Activated naive CD4-positive, alpha-beta T cell treated with anti-CD3 and anti-CD28 coated beads, Interleukin-2, amount 50 U/mL, for 24 hours (primary cell): Measurements from ENCODE around the gene ENDOV.

Experiments
- H3K27ac Mint-ChIP-seq: one replicate; pipeline ENCODE4 v1.8.0; 2021; ENCODE audit warnings: mild to moderate bottlenecking, mixed read lengths
- H3K27me3 Mint-ChIP-seq: one replicate; pipeline ENCODE4 v1.8.0; 2021; ENCODE audit warnings: mixed read lengths
- H3K36me3 Mint-ChIP-seq: one replicate; pipeline ENCODE4 v1.8.0; 2021; ENCODE audit warnings: mixed read lengths
- H3K4me1 Mint-ChIP-seq: one replicate; pipeline ENCODE4 v1.8.0; 2021; ENCODE audit warnings: mixed read lengths
- H3K4me3 Mint-ChIP-seq: one replicate; pipeline ENCODE4 v1.8.0; 2021; ENCODE audit warnings: mild to moderate bottlenecking, mixed read lengths
- H3K9me3 Mint-ChIP-seq: one replicate; pipeline ENCODE4 v1.8.0; 2021; ENCODE audit warnings: mixed read lengths

Gene ENDOV

DNA sequence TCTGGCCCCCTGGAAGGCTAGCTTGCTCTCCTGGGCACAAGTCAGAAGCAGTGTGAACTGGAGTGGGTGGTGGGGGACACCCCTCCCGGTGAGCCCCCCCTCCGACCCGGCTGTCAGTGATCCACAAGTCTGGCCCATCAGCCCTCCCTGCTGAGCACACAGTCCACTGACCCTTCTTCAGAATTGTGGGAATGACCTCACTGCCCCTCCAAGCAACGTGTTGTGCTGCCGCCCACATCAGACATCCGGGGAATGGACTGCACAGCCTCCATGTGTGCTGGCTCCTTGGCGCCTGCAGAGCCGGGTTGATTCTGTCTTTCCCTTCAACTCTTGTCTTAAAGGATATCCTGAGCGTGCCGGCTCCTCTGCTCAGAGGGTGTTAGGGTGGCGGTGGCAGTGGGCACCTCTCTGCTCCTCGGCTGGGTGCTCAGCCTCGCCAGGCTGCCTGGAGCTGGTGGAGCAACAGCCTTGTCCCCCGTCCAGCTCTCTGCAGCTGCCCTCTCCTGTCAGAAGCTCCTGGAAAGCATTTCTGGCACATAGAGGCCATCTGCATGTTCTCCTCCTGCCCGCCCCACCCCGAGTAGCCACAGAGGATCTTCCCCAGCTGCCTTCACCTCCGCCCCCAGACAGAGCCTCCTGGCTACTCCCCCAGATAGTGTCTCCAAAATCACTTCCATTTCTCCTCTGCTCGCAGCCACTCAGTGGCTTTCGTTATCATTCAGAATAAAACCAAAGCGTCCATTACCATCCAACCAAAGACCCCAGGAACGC, 41.7 kb downstream of the ENDOV start:
- peak overlapping the region; percentile 49 for H3K4me3 Mint-ChIP-seq
- peaks cover 2% of the 10 kb centered on the region for H3K27me3 Mint-ChIP-seq
- no peak overlapping the region for H3K27ac Mint-ChIP-seq
- H3K36me3 Mint-ChIP-seq, result no peaks in the 10 kb centered on the region
- no peaks in the 10 kb centered on the region for H3K9me3 Mint-ChIP-seq
- H3K4me1 Mint-ChIP-seq, result peaks cover 8% of the 10 kb centered on the region

DNA sequence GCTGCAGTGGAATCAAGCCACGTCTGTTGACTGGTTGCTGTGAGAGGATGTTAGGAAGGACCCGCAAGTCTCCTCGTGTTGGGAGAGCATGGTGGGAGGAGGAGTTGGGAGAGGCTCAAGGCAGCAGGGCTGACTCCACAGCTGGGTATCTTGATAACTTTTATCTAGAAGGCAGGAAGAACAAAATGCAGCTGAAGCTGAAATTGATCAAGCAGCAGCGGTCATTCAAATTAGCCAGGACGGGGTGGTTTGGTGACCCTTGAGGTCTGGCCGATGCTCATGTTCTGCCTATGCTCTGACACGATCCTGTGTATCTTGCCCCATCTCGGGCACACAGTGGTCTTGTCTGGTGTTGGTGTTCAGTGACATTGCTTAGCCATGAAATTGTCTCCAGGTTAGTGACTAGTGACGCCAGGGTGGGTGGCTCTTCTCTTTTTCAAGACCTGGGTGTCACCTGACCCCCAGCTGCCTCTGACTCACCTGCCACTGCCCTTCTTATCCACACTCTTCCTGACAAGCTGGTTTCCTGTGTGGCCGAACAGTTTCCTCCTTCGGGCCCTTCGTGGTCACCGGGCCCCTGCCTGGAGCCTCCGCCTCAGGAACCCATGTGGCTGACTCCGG, 42.4 kb downstream of the ENDOV start:
- Mint-ChIP-seq H3K36me3 (no peaks in the 10 kb centered on the region), H3K9me3 (no peaks in the 10 kb centered on the region), H3K27me3 (peaks cover 2% of the 10 kb centered on the region), H3K4me3 (peak overlapping the region; percentile 3), H3K4me1 (peaks cover 8% of the 10 kb centered on the region), H3K27ac (no peak overlapping the region)

DNA sequence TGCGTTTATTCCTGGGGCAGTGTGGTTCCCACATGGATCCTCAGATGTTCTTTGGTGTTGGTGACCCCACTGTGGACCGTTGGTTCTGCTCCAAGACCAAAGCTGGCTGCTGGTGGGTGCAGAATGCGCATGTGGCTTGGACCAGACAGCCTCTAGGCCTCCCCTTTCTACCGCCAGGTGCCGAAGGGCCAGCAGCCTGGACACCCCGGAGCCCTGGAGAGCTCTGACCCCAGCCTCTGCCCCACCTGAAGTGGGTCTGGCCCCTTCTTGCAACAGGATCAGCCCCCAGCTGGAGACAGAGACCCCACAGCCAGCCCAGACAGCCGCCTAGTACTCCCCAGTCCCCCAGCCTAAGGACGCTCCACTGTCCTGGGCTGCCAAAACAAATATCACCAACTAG, 43.0 kb downstream of the ENDOV start:
- Mint-ChIP-seq H3K4me3 (no peak overlapping the region), H3K27ac (no peak overlapping the region), H3K36me3 (no peaks in the 10 kb centered on the region), H3K4me1 (peaks cover 8% of the 10 kb centered on the region), H3K9me3 (no peaks in the 10 kb centered on the region), H3K27me3 (peaks cover 2% of the 10 kb centered on the region)

DNA sequence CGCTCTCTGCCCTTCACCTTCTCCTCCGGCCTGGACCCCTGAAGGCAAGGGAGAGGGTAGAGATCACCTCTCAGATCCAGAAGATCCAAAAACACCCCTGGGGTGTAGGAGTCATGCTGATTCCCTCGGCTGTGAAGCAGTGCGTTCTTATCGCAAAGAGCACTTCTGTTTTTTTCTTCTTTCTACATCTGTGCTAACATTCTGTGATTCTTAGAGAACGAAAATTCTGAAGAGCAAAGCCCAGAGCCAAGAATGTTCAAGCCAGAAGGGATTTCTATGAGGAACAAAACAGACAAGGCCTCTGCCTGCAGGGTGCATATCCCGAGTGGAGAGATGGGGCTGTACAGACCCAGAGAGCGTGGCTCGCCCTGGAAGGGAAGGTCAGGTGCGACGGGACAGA, 44.3 kb downstream of the ENDOV start:
- peaks cover 4% of the 10 kb centered on the region for H3K4me1 Mint-ChIP-seq
- H3K4me3 Mint-ChIP-seq, result no peak overlapping the region
- no peaks in the 10 kb centered on the region for H3K9me3 Mint-ChIP-seq
- peak overlapping the region; percentile 31 for H3K27ac Mint-ChIP-seq
- H3K27me3 Mint-ChIP-seq, result peaks cover 2% of the 10 kb centered on the region
- H3K36me3 Mint-ChIP-seq, result no peaks in the 10 kb centered on the region

DNA sequence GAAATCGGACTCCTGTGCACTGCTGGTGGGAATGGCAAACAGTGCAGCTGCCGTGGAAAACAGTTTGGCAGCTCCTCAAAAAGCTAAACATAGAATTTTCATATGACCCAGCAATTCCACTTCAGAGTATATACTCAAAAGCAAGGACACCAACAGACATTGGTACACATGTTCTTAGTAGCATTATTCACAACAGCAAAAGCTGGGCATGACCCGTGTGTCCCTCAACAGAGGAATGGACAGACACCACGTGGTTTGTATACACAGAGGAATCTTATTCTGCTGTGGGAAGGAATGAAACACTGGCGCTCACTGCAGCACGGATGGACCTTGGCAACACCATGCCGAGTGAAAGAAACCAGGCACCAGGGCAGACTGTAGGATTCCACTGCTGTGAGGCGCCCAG, 45.5 kb downstream of the ENDOV start:
- no peaks in the 10 kb centered on the region for H3K36me3 Mint-ChIP-seq
- no peak overlapping the region for H3K27ac Mint-ChIP-seq
- no peaks in the 10 kb centered on the region for H3K9me3 Mint-ChIP-seq
- peaks cover 4% of the 10 kb centered on the region for H3K4me1 Mint-ChIP-seq
- peaks cover 3% of the 10 kb centered on the region for H3K27me3 Mint-ChIP-seq
- no peak overlapping the region for H3K4me3 Mint-ChIP-seq

DNA sequence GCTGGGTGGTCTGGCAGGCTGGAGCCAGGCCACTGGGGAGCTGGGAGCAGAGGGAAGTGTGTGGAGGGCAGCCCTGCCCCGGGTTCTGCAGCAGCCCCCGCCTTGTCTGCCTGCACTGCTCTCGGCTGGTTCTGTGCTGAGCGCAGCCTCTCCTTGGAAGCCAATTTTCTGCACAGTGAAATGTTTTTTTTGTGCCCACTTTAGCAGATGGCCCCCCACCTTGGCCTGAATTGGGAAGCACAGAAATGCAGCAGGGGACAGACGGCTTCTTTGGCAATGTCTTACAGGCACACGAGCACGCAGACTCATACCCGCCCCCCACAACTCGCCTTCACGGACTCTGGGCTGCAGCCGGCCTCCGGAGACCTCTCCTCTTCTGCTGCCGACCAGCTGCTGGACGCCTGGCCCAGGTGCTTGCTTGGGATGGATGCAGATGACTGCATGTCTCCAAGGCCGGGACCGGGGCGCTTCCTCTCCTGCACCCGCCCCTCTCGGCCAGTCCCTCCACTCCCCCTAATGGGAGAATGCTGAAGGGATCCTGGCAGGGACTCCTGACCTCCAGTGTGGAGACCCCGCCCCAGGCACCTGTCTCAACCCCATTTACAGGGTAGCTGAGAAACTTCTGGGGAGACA, 46.7 kb downstream of the ENDOV start:
- no peaks in the 10 kb centered on the region for H3K9me3 Mint-ChIP-seq
- H3K27me3 Mint-ChIP-seq, result peaks cover 5% of the 10 kb centered on the region
- H3K36me3 Mint-ChIP-seq, result no peaks in the 10 kb centered on the region
- no peak overlapping the region for H3K27ac Mint-ChIP-seq
- no peaks in the 10 kb centered on the region for H3K4me1 Mint-ChIP-seq
- no peak overlapping the region for H3K4me3 Mint-ChIP-seq

DNA sequence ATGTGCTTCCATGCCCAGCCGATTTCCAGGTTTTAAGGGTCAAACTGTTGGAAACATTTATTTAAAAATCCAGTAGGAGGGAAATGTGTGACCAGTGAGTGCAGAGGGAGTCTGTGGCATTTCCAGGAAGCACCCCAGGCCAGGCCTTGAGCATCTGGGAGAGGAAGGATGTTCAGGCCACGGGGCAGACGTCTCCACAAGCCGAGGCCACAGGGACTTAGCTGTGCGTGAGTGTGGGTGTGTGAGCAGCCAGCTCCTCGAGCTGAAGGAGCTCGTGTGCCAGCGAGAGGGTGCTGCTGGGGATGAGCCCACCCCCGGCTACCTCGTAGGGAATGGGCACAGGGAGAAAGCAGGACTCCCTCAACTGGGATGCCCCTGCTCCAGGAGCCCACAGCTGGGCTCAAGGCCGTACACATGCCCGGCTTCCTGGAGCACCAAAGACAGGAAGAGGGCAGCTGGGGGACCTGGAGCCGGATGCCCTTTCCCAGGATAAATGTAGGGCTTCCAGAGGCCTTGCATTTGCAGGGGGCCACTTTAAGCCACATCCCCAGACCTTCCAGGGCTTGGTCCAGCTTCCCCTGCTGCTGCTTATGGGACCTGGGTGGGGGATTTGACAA, 48.9 kb downstream of the ENDOV start:
- no peaks in the 10 kb centered on the region for H3K9me3 Mint-ChIP-seq
- H3K4me1 Mint-ChIP-seq, result no peaks in the 10 kb centered on the region
- no peak overlapping the region for H3K4me3 Mint-ChIP-seq
- H3K27ac Mint-ChIP-seq, result no peak overlapping the region
- H3K27me3 Mint-ChIP-seq, result peaks cover 17% of the 10 kb centered on the region
- peaks cover 4% of the 10 kb centered on the region for H3K36me3 Mint-ChIP-seq

DNA sequence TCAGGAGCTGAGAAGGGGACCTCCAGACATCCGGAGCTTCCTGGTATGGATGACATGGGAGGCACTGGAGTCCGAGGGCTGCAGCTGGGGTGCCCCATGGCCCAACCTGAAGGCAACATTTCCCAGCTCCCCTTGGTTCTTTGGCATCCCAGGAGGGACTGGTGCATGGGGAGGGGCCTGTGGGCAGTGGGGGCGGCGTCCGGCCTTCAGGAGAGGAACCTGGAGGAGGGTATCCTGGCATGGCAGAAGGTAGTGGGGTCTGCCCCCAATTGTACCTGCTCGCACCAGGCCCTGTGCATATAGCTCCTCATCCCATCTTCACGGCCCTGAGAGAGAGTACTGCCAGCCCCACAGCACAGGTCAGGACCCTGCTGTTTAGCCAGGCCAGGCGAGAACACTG, 49.5 kb downstream of the ENDOV start:
- H3K27me3 Mint-ChIP-seq, result peaks cover 19% of the 10 kb centered on the region
- H3K4me3 Mint-ChIP-seq, result no peak overlapping the region
- no peaks in the 10 kb centered on the region for H3K4me1 Mint-ChIP-seq
- no peak overlapping the region for H3K27ac Mint-ChIP-seq
- H3K9me3 Mint-ChIP-seq, result no peaks in the 10 kb centered on the region
- peaks cover 6% of the 10 kb centered on the region for H3K36me3 Mint-ChIP-seq

DNA sequence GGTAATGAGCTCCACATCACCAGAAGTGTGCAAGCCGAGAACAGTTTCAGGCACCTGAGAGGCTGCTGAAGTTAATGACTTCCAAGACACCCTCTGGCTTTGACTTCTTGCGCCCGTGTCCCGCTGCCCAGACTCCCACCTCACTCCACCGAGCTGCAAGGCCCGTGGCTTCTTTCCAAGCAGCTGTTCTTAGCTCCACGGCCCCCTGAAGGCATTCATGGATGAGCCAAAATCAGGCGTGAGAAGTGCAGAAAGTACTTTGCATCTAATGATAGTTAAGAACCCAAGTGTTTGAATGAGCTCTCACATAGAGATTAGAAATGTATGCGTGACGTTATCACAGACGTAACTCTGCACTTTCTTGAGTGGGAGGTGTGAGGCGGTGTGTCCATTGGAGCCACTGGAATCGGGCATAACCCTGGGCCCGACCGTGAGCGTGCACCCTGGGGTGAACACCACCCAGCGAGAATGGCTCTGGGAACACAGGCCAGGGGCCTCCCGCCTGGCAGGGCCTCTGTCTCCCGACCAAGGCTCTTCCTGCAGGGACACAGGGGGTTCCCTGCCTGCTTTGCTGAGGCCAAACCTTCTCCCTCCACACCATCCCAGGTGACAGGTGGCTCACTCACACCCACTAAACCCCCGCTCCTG, 50.5 kb downstream of the ENDOV start:
- Mint-ChIP-seq H3K4me3 (no peak overlapping the region), H3K4me1 (no peaks in the 10 kb centered on the region), H3K27me3 (peaks cover 22% of the 10 kb centered on the region), H3K9me3 (no peaks in the 10 kb centered on the region), H3K36me3 (peaks cover 10% of the 10 kb centered on the region), H3K27ac (no peak overlapping the region)

DNA sequence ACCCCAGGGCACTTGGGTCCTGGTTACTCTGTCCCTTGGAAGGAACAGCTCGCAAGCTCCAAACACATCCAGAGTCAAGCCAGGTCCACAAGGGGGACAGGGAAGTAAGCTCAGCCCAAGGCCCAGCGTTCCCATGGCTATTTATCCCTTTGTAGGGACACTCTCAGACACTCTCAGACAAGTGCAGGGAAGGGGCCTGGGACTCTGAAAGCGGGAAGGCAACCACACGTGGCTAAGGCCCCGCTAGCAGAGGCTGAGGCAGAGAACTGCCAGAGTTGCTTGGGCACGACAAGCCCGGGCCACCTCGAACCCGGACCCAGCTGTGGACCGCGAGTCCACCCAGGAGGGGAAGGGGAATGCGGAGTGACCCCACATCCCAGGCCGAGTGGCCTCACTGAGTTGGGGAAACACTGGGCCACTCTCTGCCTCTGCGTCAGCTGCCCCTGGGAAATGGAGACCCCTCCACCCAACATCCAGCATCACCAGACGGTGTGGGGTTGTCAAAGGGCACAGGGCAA, 51.3 kb downstream of the ENDOV start:
- H3K4me1 Mint-ChIP-seq, result peaks cover 2% of the 10 kb centered on the region
- no peaks in the 10 kb centered on the region for H3K9me3 Mint-ChIP-seq
- peaks cover 11% of the 10 kb centered on the region for H3K36me3 Mint-ChIP-seq
- no peak overlapping the region for H3K27ac Mint-ChIP-seq
- H3K27me3 Mint-ChIP-seq, result peaks cover 23% of the 10 kb centered on the region
- no peak overlapping the region for H3K4me3 Mint-ChIP-seq

DNA sequence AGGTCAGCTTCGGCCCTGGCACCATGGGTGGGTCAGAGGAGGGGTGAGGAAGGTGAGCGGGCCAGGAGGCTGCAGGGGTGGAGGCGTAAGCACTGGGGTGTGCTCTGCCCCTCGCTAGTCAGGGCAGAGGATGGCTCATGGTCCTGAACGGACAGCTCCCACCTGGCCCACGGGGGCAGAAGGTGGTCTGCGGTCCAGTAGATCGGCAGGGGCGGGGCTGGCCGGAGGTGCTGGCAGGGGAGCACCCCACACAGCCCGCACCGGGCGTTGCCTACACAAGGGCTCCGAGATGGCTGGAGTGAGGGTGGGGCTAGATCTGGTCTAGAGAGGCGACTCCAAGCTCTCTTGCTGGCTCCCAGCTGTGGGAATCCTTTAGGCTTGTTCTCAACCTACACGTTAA, 53.3 kb downstream of the ENDOV start:
- Mint-ChIP-seq H3K27me3 (peaks cover 23% of the 10 kb centered on the region), H3K9me3 (no peaks in the 10 kb centered on the region), H3K27ac (no peak overlapping the region), H3K4me3 (no peak overlapping the region), H3K4me1 (peaks cover 17% of the 10 kb centered on the region), H3K36me3 (peaks cover 14% of the 10 kb centered on the region)

DNA sequence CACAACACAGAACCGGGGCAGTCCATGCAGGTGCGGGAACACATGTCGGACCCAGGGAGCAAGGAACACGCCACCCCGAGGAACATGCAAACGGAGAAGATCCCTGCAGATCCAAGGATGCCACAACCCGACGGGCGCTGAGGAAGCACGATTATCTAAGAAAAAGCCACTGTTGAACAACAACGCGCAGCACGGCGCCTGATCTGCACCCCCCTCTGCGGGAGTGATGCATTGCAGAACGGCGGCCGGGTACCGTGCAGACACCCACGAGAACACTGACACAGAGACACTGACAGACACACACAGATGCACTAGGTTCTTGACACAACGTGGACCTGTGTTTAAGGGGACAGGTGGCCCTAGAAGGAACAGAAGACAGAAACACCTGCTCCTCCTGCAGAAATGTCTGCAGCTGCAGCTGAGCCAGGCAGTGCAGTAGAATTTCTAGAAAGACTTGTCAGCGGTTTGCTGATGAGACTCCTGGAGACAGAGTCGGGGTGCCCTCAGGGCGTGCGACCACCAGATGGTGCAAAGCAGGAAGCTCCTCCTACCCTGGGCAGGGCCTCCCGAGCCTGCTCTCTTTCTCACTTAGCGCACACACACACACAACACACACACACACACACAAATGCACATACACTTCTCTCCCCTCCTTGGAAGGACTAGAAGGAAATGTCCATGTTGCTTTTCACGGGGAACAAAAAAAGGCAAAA, 54.0 kb downstream of the ENDOV start:
- Mint-ChIP-seq H3K9me3 (no peaks in the 10 kb centered on the region), H3K27ac (no peak overlapping the region), H3K4me3 (no peak overlapping the region), H3K27me3 (peaks cover 23% of the 10 kb centered on the region), H3K36me3 (peaks cover 14% of the 10 kb centered on the region), H3K4me1 (peaks cover 18% of the 10 kb centered on the region)

DNA sequence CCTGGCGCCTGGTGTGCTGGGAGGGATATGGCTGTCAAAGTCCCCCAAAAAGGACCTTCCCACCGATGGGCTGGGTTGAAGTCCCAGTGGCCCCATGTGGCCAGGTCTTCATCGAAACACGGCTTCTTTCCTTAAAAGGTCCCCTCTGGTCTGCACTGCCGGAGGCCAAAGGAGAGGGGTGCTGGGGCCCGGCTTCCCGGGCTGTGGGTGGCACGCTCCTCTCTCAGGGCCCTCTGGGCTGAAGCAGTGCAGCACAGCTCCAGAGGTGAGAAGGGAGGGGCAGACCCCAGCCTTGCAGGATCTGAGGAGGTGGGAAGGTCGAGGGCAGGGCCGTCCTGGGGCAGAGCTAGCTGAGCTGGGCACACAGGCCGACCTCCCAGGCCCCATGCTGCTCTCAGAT, 54.7 kb downstream of the ENDOV start:
- no peak overlapping the region for H3K27ac Mint-ChIP-seq
- H3K27me3 Mint-ChIP-seq, result peaks cover 25% of the 10 kb centered on the region

DNA sequence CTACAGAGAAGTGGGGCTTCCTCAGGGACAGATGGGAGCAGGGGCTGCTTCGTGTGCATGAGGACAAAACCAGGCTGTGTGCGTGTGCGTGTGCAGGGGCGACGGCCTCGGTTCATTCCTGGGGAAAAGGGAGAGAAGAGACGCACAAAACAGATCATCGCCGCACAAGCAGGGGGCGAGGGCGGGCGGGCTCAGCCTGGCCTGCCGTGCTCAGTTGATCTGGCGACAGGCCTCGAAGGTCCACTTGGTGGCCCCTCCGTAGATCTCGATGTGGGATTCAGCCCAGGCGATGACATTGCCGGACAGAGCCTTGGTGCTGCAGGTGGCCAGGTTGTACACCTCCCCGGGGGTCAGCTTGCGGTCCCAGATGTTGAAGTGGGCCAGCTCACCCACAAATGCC, 55.6 kb downstream of the ENDOV start:
- H3K9me3 Mint-ChIP-seq, result no peaks in the 10 kb centered on the region

More for the DNA sequence above, 54.7 kb downstream of the ENDOV start:
- Mint-ChIP-seq H3K4me3 (no peak overlapping the region), H3K9me3 (no peaks in the 10 kb centered on the region), H3K36me3 (peaks cover 16% of the 10 kb centered on the region), H3K4me1 (peaks cover 23% of the 10 kb centered on the region)

DNA sequence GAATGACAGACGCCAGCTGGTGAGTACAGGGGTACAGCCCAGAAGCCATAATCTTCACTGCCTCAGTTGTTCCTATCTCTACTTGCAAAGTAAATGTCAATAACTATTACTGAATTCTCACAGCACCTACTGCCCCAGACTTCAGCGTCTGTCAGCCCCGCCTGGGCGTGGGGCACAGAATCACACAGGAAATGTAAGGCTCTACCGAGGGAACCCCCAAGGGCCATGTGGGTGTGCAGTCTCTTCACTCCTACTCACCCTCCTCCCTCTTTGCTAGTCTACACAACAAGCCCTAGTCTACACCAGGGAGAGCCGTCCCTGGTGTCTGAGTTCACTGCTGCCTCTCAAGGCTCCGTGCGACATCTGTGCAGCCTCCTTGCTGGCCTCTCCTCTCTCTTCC, 57.0 kb downstream of the ENDOV start:
- Mint-ChIP-seq H3K4me3 (no peak overlapping the region), H3K36me3 (peaks cover 16% of the 10 kb centered on the region), H3K27ac (no peak overlapping the region), H3K27me3 (peaks cover 26% of the 10 kb centered on the region), H3K9me3 (no peaks in the 10 kb centered on the region), H3K4me1 (peaks cover 31% of the 10 kb centered on the region)

More for the DNA sequence above, 55.6 kb downstream of the ENDOV start:
- Mint-ChIP-seq H3K36me3 (peaks cover 16% of the 10 kb centered on the region), H3K4me3 (no peak overlapping the region), H3K27me3 (peaks cover 28% of the 10 kb centered on the region), H3K27ac (no peak overlapping the region), H3K4me1 (peaks cover 31% of the 10 kb centered on the region)
